Ovary (tissue), 3 donors: ENCODE measurements around the gene STMN1.

Source experiments
- EP300 ChIP-seq: sonication (generic); formaldehyde crosslinking; IDR thresholded peaks from one replicate; pipeline ENCODE4 v1.6.1; 2017; ENCODE audit warnings: antibody characterized with exemption
- TF ChIP-seq, protein P1 (sequence below), 3 donors: fragments of 450-650 bp in 2 of 3; fragments of 200-600 bp in 1 of 3; IDR thresholded peaks; one replicate each; pipeline versions ENCODE4 v1.5.1 to v1.8.0; 2016 to 2022; ENCODE audit warnings: antibody characterized with exemption in 3 of 3, mild to moderate bottlenecking in 1 of 3
- donor health status: DM: no; HTN: no; CAD: no.

- TF ChIP-seq, protein P1, sequence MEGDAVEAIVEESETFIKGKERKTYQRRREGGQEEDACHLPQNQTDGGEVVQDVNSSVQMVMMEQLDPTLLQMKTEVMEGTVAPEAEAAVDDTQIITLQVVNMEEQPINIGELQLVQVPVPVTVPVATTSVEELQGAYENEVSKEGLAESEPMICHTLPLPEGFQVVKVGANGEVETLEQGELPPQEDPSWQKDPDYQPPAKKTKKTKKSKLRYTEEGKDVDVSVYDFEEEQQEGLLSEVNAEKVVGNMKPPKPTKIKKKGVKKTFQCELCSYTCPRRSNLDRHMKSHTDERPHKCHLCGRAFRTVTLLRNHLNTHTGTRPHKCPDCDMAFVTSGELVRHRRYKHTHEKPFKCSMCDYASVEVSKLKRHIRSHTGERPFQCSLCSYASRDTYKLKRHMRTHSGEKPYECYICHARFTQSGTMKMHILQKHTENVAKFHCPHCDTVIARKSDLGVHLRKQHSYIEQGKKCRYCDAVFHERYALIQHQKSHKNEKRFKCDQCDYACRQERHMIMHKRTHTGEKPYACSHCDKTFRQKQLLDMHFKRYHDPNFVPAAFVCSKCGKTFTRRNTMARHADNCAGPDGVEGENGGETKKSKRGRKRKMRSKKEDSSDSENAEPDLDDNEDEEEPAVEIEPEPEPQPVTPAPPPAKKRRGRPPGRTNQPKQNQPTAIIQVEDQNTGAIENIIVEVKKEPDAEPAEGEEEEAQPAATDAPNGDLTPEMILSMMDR (IDR thresholded peaks at IDR 0.05) = no peak
- TF ChIP-seq EP300 = no peak
Measured at GRCh38 chr1:25944986-25945385, 38.8 kb upstream of the STMN1 start.
